Measurements from ENCODE around the gene CATSPERZ. TPM values are rescaled to one million over a fixed set of nuclear protein-coding genes. Genes with fewer than 3 reads are reported as not detected.

Gene CATSPERZ
- total RNA-seq, 1 donor from 2014 or later: not detected

DNA sequence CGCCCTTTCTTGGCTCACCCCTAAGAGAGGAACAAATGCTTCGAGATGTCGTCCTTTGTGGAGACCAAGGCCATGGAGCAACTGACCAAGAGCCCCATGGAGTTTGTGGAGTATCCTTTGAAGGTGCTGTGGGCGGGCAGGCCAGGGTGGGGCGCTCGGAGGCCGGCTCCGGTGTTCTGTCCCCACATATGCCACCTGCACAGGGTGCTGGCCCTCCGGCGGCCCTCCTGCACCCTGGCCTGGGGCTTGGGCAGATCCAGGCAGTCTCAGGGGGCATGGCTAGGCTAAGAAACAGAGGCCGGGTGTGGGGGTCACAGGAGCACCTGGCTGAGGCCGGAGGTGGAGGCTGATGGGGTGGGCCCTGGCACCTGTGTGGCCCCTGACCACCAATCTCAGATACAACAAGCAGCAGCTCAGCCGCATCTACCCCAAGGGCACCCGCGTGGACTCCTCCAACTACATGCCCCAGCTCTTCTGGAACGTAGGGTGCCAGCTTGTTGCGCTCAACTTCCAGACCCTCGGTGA lies 38.5 kb upstream of the CATSPERZ start:
- Histone ChIP-seq H3K27me3 (ENCODE audit: low read depth) (no peaks in the 10 kb centered on the region), H3K27ac (no peak overlapping the region), H3K4me3 (no peak overlapping the region), H3K4me1 (no peaks in the 10 kb centered on the region), H3K9me3 (no peaks in the 10 kb centered on the region), H3K36me3 (peaks cover 95% of the 10 kb centered on the region)
- intact Hi-C loops (cut with DNase I): no loop called here
- DNase-seq (no peak), ATAC-seq (no peak)
- no peak for TF ChIP-seq CTCF (IDR thresholded peaks at IDR 0.05)

GRCh38 chr11:64262271-64263002 lies 37.7 kb upstream of the CATSPERZ start:
- peaks cover 94% of the 10 kb centered on the region for H3K36me3 ChIP-seq

DNA sequence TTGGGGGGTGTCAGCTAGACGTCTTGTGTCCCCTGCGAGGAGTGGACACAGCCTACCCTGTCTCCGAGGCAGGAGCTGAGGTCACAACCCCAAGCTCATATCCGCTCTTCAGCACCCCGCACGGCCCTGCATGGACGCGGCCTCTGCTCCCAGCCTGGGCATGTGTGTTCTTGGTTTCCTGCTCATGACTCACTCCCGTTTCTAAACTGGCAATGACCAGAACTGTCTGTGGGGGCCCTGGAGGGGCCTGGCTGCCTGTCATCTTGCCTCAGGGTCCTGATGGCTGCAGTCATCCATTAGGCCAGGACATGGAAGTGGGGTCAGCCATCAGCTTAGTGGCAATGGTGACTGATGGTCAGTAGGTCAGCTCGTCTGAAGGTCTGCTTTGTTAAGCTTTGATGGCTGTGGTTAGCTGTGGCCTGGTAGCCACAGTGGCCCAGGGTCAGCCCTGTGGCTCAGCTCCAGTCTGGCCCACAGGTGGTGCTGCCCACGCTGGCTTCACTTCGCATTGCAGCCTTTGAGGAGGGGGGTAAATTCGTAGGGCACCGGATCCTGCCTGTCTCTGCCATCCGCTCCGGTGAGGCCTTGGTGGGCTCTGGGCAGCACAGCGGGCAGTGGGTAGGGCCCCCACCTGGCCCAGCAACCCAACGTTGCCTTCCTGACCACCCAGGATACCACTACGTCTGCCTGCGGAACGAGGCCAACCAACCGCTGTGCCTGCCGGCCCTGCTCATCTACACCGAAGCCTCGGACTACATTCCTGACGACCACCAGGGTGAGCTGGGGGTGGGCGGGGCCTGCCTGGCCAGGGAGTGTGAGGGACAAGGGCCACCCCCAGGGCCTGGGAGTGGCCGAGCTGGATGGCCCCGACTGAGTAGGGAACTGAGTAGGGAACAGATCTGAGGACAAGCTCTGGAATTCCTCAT lies 36.9 kb upstream of the CATSPERZ start:
- Histone ChIP-seq H3K27ac (no peak overlapping the region), H3K27me3 (ENCODE audit: low read depth) (no peaks in the 10 kb centered on the region), H3K9me3 (no peaks in the 10 kb centered on the region), H3K4me3 (no peak overlapping the region), H3K36me3 (peaks cover 85% of the 10 kb centered on the region), H3K4me1 (peaks cover 15% of the 10 kb centered on the region)
- DNase-seq: no peak
- no peak for TF ChIP-seq CTCF (IDR thresholded peaks at IDR 0.05)
- no peak for ATAC-seq
- intact Hi-C loops (cut with DNase I): no loop called here

More at GRCh38 chr11:64262271-64263002, 37.7 kb upstream of the CATSPERZ start:
- Histone ChIP-seq H3K27ac (no peak overlapping the region), H3K27me3 (ENCODE audit: low read depth) (no peaks in the 10 kb centered on the region), H3K4me1 (peaks cover 6% of the 10 kb centered on the region), H3K9me3 (no peaks in the 10 kb centered on the region), H3K4me3 (no peak overlapping the region)
- DNase-seq (no peak), ATAC-seq (no peak)
- intact Hi-C loops (cut with DNase I): no loop called here
- no peak for TF ChIP-seq CTCF (IDR thresholded peaks at IDR 0.05)

DNA sequence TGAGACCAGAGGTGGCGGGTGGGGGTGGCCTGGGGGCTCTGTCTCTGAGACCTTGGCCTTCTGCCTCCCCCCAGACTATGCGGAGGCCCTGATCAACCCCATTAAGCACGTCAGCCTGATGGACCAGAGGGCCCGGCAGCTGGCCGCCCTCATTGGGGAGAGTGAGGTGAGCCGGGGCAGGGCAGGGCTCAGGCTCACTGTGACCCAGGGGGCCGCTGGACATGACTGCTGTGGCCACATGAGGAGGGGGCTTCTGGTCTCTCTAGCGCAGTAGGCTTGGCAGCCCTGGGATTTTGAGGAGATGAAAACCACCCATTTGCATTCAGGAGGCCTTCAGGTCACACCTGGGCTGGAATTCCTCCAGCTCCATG lies 36.2 kb upstream of the CATSPERZ start:
- Histone ChIP-seq H3K36me3 (peaks cover 79% of the 10 kb centered on the region), H3K27ac (no peak overlapping the region), H3K9me3 (no peaks in the 10 kb centered on the region), H3K27me3 (ENCODE audit: low read depth) (no peaks in the 10 kb centered on the region), H3K4me1 (peaks cover 21% of the 10 kb centered on the region), H3K4me3 (no peak overlapping the region)
- DNase-seq (no peak), ATAC-seq (no peak)
- TF ChIP-seq CTCF (IDR thresholded peaks at IDR 0.05): no peak
- intact Hi-C loops (cut with DNase I): no loop called here

GRCh38 chr11:64264371-64264852 lies 35.7 kb upstream of the CATSPERZ start:
- Histone ChIP-seq H3K27ac (no peak overlapping the region), H3K4me3 (no peak overlapping the region), H3K9me3 (no peaks in the 10 kb centered on the region), H3K27me3 (ENCODE audit: low read depth) (no peaks in the 10 kb centered on the region), H3K4me1 (peaks cover 25% of the 10 kb centered on the region), H3K36me3 (peaks cover 74% of the 10 kb centered on the region)
- intact Hi-C loops (cut with DNase I): no loop called here
- no peak for TF ChIP-seq CTCF (IDR thresholded peaks at IDR 0.05)
- DNase-seq (no peak), ATAC-seq (no peak)
